GM12872 (cell line): ENCODE data around the gene ELOVL7.

Experiments
- TF ChIP-seq, protein P1 (sequence below): IDR thresholded peaks from 3 replicates; pipeline ENCODE4 v1.5.1; 2011; ENCODE audit warnings: low read depth, mild to moderate bottlenecking, low read length, moderate library complexity; ENCODE audit not compliant: insufficient read depth

The ELOVL7 gene

DNA sequence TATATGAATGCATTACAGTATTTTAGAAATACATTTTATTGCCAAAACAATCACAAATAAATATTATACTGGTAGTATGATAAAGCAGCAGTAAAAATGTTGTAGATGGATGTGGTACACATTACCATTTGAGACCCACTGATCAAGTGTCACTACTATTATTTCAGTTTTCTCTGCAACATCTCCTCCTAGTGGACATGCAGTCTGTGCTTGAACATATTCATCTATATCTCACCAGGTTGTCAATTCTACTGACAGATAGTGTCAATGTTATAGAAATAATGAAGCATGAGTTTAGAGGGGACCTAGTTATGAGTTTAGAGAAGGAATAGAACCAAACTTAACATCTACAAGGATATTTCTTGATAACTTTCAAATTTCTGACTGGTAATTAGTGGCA, 39.2 kb upstream of the ELOVL7 start:
- TF ChIP-seq, protein P1, sequence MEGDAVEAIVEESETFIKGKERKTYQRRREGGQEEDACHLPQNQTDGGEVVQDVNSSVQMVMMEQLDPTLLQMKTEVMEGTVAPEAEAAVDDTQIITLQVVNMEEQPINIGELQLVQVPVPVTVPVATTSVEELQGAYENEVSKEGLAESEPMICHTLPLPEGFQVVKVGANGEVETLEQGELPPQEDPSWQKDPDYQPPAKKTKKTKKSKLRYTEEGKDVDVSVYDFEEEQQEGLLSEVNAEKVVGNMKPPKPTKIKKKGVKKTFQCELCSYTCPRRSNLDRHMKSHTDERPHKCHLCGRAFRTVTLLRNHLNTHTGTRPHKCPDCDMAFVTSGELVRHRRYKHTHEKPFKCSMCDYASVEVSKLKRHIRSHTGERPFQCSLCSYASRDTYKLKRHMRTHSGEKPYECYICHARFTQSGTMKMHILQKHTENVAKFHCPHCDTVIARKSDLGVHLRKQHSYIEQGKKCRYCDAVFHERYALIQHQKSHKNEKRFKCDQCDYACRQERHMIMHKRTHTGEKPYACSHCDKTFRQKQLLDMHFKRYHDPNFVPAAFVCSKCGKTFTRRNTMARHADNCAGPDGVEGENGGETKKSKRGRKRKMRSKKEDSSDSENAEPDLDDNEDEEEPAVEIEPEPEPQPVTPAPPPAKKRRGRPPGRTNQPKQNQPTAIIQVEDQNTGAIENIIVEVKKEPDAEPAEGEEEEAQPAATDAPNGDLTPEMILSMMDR = peak; percentile 44; the same call in 1 of the 3 replicates

DNA sequence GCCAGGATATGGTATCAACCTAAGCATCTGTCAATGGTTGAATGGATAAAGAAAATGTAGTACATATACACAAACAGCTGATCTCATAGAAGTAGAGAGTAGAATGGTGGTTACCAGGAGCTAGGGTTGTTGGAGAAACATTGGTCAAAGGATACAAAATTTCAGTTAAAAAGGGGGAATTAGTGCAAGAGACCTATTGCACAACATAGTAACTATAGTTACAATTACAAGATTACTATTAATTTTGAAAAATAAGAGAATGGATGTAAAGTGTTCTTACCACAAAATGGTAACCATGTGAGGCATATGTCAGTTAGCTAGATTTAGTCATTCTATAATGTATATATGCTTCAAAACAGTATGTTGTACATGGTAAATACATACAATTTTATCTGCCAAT, 28.8 kb upstream of the ELOVL7 start:
- TF ChIP-seq, protein P1 = no peak

DNA sequence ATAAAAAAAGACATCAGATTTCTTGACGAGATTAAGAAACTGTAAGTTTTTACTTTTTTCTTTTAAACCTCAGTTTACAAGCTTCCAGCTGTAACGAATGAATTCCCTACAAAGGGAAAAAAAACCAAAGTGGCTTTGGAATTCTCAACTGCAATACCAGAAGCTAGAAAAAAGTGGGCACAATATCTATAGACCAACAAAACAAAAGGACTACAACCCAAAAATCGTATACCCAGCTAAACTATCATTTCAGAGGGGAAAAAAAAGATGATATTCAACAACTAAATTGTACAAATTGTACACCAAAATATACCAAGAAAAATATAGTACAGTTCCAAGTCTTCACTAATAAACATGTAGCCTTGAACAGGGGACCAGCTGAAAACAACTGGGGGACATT, 26.8 kb upstream of the ELOVL7 start:
- TF ChIP-seq, protein P1 = no peak

DNA sequence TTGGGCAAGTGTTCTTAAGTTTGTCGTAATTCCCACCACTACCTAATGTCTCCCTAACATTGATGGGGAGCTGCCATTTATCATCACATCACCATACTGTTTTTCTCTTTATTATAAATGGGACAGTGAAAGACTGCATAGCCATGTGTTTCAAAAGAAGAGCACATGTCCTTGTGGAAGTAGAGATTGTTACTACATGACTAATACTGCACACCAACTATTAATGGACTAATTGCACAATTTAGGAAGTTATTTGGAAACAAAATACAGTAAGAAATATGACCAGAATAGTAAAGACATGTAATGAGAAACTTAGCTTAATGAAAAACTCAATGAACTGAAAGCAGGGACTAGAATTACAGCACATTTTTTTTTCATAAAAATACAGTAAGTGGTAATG, 12.0 kb upstream of the ELOVL7 start:
- TF ChIP-seq, protein P1 = no peak

DNA sequence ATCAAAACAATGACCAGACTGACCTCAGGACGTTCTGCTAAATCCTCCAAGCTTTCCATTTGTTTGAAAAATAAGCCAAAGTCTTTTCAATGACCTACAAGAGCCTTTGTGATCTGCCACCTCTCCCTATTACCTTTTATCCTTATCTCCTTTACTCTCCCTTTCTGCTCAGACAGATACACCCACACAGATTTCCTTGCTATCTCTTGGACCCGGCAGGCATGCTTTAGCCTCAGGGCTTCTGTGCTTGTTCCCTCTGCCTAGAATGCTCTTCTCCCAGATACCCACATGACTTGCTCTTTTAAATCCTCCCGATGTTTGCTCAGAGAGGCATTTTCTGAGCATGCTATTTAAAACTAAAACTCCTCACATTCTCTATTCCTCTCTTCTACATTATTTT, 8.9 kb upstream of the ELOVL7 start:
- TF ChIP-seq, protein P1 = no peak

DNA sequence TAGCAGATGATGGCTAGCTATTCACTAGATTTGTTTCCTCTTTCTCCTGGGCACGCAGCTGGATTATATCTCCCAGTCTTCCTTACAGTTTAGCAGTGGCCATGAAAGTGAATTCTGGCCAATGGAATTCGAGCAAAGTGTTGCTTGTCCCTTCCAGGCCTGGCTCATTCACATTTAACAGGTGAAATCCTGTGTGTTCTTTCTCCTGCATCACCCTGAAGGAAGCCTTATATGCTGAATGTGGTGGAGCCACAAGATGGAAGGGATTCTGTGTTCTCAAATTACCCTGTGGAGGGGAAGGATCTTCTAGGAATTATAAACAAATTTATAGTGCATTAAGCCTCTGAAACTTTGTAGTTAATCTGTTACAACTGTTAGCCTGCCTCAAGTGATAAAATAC, 8.2 kb upstream of the ELOVL7 start:
- TF ChIP-seq, protein P1 = no peak

DNA sequence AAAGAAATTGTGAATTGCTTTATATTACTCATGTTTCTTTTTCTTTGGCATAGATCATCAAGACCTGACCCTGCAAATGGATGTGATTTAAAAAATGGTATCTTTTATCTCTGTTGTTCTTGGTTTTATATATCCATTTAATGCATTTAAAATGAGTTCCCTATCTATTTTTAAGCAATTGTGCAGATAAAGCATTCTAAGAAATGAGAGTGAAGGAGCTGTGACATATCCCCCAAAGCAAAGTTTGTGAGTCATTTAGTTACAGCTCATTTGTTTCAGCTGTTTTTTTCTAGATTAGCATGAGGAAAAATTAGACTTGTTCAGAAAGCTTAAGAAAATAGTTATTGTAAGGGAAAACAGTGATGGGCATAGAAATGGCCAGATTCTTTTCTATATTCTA, 7.6 kb upstream of the ELOVL7 start:
- TF ChIP-seq, protein P1 = no peak

DNA sequence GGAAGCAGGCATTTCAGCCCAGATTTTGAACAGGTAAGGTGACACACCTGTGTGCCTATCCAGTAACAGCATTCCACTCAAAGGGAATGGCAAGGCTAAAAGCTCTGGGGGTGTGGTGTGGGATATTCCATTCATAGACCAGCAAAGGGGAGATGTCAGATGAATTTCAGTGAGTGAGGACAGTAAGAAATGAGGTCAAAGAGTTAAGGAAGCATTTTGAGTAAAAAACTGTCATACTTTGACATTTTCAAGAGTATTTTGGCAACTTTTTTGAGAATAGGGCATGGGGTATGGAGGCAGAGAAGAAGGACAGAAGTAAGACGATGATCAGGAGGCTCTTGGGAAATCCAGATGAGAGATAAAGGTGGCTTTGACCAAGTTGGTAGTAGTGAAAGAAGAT, 2.2 kb upstream of the ELOVL7 start:
- TF ChIP-seq, protein P1 = no peak
